Lower leg skin (tissue), 4 donors: ENCODE measurements around the gene ANKRD61. TPM values are rescaled to one million over a fixed set of nuclear protein-coding genes. Genes with fewer than 3 reads are reported as not detected.

Experiments used
- DNase-seq, 2 donors: peaks; one replicate each; pipeline ENCODE4 v3.0.0-alpha.2; 2019; ENCODE audit warnings: low spot score in 2 of 2
- H3K4me3 ChIP-seq: fragments of 200-600 bp; sonication (generic); 2 replicates; pipeline ENCODE4 v1.5.1; 2017; ENCODE audit warnings: mild to moderate bottlenecking, low read depth; ENCODE audit not compliant: poor library complexity, severe bottlenecking
- POLR2A ChIP-seq, 2 donors: fragments of 450-650 bp; IDR thresholded peaks; one replicate each; pipeline ENCODE4 v1.6.1; 2016 to 2017; ENCODE audit warnings: antibody characterized with exemption in 2 of 2, mild to moderate bottlenecking in 1 of 2, moderate library complexity in 1 of 2
- WGBS, 2 donors: methylation state at CpG; one replicate each; pipeline ENCODE4 v1.1.5; 2018; 5-methylcytosine and 5-hydroxymethylcytosine counted together
- intact Hi-C: fragments of 100-400 bp; cut with DNase I; formaldehyde crosslinking; loops from one replicate; pipeline ENCODE4 v1.15.0; 2023; ENCODE audit warnings: low total_unique reads
- total RNA-seq, 4 donors: library from RNA; depleted of rRNA; stranded (reverse); fragments of >200 nt; gene quantifications; one replicate each; pipeline ENCODE4 v1.1.0, GENCODE V29; 2016
- TF ChIP-seq, protein P1 (sequence below), 3 donors: fragments of 450-650 bp; IDR thresholded peaks; one replicate each; pipeline ENCODE4 v1.5.1; 2016; ENCODE audit warnings: antibody characterized with exemption in 3 of 3, mild to moderate bottlenecking in 3 of 3, moderate library complexity in 2 of 3

The ANKRD61 gene
- total RNA-seq, 4 donors from 2014 or later, result not detected

GRCh38 chr7:6028563-6028962, 2.6 kb upstream of the ANKRD61 start:
- intact Hi-C loops, result no loop called here
- no peak for DNase-seq
- TF ChIP-seq, protein P1, sequence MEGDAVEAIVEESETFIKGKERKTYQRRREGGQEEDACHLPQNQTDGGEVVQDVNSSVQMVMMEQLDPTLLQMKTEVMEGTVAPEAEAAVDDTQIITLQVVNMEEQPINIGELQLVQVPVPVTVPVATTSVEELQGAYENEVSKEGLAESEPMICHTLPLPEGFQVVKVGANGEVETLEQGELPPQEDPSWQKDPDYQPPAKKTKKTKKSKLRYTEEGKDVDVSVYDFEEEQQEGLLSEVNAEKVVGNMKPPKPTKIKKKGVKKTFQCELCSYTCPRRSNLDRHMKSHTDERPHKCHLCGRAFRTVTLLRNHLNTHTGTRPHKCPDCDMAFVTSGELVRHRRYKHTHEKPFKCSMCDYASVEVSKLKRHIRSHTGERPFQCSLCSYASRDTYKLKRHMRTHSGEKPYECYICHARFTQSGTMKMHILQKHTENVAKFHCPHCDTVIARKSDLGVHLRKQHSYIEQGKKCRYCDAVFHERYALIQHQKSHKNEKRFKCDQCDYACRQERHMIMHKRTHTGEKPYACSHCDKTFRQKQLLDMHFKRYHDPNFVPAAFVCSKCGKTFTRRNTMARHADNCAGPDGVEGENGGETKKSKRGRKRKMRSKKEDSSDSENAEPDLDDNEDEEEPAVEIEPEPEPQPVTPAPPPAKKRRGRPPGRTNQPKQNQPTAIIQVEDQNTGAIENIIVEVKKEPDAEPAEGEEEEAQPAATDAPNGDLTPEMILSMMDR (IDR thresholded peaks at IDR 0.05), result no peak
- TF ChIP-seq POLR2A (IDR thresholded peaks at IDR 0.05), result no peak
- 91% methylated on average over 5 of the region's 5 CpGs for WGBS, 2 donors
- no peak overlapping the region for H3K4me3 ChIP-seq

GRCh38 chr7:6031567-6031966, 391 bp downstream of the ANKRD61 start:
- H3K4me3 ChIP-seq, result no peak overlapping the region
- TF ChIP-seq POLR2A (IDR thresholded peaks at IDR 0.05), result no peak
- TF ChIP-seq, protein P1 (IDR thresholded peaks at IDR 0.05), result no peak
- 83 to 98% methylated on average over 3 of the region's 3 CpGs for WGBS, 2 donors
- DNase-seq, result no peak
- intact Hi-C loops, result loop anchor here (10.0 kb wide), 1 partner anchor 63 kb away; no protein-coding TSS in a partner anchor

DNA sequence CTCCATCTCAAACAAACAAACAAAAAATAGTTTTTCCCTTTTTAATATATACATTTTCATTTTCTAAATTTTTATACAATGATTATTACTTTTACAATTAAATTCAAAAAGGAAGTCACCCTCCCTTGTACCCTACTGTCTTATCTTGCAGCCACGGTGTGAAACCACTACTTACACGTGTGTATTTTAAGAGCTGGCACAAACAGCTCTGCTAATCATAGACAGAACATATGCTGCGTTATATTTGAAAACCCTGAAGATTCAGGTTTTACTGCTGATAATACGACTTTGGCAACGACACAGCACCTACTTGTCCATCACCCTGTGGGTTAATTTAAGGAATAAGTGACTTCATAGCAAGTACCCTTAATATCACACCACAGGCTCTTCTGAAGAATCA, 991 bp downstream of the ANKRD61 start:
- intact Hi-C loops, result loop anchor here (10.0 kb wide), 1 partner anchor 63 kb away; no protein-coding TSS in a partner anchor
- DNase-seq, result no peak
- TF ChIP-seq, protein P1 (IDR thresholded peaks at IDR 0.05), result no peak
- no peak for TF ChIP-seq POLR2A (IDR thresholded peaks at IDR 0.05)
- H3K4me3 ChIP-seq, result no peak overlapping the region
- 71 to 83% methylated on average over 5 of the region's 5 CpGs for WGBS, 2 donors

DNA sequence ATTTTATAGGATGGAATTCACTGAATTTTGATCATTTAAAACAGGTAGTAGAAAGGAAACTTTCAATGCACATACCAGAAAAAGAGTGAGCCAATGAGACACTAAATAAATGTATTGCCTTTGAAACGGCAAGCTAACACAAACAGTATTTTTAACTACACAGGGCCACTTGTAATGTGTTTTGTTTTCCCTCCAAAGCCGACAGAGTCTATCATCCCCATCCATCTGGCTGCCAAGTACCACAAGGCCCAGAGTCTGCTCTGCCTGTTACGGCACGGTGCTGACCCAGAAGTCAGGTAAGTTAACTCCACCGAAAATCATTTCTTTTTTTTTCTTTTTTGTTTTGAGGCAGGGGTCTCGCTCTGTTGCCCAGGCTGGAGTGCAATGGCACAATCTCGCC, 1.5 kb downstream of the ANKRD61 start:
- no peak overlapping the region for H3K4me3 ChIP-seq
- intact Hi-C loops, result loop anchor here (10.0 kb wide), 1 partner anchor 62 kb away; no protein-coding TSS in a partner anchor
- DNase-seq, result no peak
- TF ChIP-seq POLR2A (IDR thresholded peaks at IDR 0.05), result no peak
- TF ChIP-seq, protein P1 (IDR thresholded peaks at IDR 0.05), result no peak
- WGBS, 2 donors, result 85 to 86% methylated on average over 7 of the region's 7 CpGs

DNA sequence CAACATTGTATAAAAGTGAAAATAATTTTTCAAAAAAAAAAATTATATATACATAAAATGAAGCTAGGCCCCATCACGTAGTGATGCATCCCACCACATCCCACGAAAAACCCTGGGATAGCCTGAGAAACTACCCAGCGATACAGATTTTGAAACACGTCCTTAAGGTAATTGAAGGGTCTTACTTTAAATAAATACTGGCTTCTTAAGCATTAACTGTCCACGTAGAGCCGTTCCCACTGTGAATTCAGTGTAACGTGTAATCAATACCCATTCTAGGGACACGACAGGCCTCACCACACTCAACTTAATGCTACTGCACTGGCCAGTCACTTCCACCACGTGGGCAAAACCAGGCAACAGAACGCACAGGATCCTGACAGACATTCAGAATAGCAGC, 4.0 kb downstream of the ANKRD61 start:
- no peak overlapping the region for H3K4me3 ChIP-seq
- intact Hi-C loops, result loop anchor here (10.0 kb wide), 1 partner anchor 60 kb away; no protein-coding TSS in a partner anchor
- no peak for TF ChIP-seq POLR2A (IDR thresholded peaks at IDR 0.05)
- TF ChIP-seq, protein P1 (IDR thresholded peaks at IDR 0.05), result no peak
- 91 to 93% methylated on average over 10 of the region's 10 CpGs for WGBS, 2 donors
- DNase-seq, result no peak

- WGBS, 2 donors, result 85 to 89% methylated on average over 13 of the region's 13 CpGs
- intact Hi-C loops, result loop anchor here (10.0 kb wide), 1 partner anchor 59 kb away; no protein-coding TSS in a partner anchor
- no peak for DNase-seq
Measured at GRCh38 chr7:6035686-6036085, 4.5 kb downstream of the ANKRD61 start.

More at GRCh38 chr7:6035686-6036085, 4.5 kb downstream of the ANKRD61 start:
- TF ChIP-seq, protein P1 (IDR thresholded peaks at IDR 0.05), result no peak
- TF ChIP-seq POLR2A (IDR thresholded peaks at IDR 0.05), result no peak
- no peak overlapping the region for H3K4me3 ChIP-seq
